ENCODE measurements around the gene RDX. TPM values are rescaled to one million over a fixed set of nuclear protein-coding genes. Genes with fewer than 3 reads are reported as not detected.

RDX gene
- total and polyA plus RNA-seq, 2 of the 13 experiments (the other 11 are each of a cell fraction or from before 2014, with no cell fraction given): 20.7 to 63.1 TPM

DNA sequence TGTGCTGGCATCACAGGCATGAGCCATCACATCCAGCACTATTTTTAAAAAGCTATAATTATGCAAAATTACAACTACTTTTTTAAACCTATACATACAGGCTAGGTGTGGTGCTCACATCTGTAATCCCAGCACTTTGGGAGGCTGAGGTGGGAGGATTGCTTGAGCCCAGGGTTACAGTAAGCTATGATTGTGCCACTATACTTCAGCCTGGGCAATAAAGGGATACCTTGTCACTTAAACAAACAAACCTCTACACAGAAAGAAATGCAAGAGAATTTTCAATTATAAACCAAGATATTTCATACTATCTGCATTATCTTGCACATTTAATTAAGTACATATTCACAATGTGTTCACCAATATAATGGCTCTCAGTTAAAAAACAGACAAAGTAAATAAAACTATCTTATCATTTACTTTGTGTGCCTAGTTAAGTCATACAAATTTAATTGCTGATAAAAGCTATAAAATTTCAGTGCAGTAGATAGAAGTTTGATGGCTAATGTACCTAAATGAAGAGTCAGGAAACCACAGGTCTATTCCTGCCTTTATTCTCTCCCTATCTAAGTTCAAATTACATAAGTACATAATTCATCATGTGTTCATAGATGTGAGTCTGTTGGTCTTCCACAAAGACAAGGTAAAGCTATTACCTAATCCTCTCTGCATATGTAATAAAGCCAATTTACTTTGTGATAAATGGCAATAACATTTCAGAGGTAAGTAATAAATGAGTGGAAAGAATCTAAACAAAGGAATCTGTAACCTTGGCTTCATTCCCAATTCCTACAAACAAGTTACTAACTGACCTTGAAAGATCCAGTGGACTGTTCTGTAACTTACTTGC, 9.0 kb upstream of the RDX start (continued):
- TF ChIP-seq SIX1 (CRISPR knock-in tag; IDR thresholded peaks at IDR 0.05; ENCODE audit: borderline replicate concordance) (peak; percentile 85; the same call in 1 of the 2 replicates), HDAC1 (CRISPR knock-in tag; IDR thresholded peaks at IDR 0.05) (no peak), HMG20A (CRISPR knock-in tag; IDR thresholded peaks at IDR 0.05; ENCODE audit: borderline replicate concordance) (peak; percentile 67; the same call in 1 of the 2 replicates)
- TF ChIP-seq, protein P1, sequence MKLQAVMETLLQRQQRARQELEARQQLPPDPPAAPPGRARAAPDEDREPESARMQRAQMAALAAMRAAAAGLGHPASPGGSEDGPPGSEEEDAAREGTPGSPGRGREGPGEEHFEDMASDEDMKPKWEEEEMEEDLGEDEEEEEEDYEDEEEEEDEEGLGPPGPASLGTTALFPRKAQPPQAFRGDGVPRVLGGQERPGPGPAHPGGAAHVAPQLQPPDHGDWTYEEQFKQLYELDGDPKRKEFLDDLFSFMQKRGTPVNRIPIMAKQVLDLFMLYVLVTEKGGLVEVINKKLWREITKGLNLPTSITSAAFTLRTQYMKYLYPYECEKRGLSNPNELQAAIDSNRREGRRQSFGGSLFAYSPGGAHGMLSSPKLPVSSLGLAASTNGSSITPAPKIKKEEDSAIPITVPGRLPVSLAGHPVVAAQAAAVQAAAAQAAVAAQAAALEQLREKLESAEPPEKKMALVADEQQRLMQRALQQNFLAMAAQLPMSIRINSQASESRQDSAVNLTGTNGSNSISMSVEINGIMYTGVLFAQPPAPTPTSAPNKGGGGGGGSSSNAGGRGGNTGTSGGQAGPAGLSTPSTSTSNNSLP (IDR thresholded peaks at IDR 0.05; ENCODE audit: low read depth, low read length): peak; percentile 40; the same call in 1 of the 2 replicates
- TF ChIP-seq, protein P2, sequence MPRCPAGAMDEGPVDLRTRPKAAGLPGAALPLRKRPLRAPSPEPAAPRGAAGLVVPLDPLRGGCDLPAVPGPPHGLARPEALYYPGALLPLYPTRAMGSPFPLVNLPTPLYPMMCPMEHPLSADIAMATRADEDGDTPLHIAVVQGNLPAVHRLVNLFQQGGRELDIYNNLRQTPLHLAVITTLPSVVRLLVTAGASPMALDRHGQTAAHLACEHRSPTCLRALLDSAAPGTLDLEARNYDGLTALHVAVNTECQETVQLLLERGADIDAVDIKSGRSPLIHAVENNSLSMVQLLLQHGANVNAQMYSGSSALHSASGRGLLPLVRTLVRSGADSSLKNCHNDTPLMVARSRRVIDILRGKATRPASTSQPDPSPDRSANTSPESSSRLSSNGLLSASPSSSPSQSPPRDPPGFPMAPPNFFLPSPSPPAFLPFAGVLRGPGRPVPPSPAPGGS (CRISPR knock-in tag; IDR thresholded peaks at IDR 0.05): no peak
- TF ChIP-seq, protein P3, sequence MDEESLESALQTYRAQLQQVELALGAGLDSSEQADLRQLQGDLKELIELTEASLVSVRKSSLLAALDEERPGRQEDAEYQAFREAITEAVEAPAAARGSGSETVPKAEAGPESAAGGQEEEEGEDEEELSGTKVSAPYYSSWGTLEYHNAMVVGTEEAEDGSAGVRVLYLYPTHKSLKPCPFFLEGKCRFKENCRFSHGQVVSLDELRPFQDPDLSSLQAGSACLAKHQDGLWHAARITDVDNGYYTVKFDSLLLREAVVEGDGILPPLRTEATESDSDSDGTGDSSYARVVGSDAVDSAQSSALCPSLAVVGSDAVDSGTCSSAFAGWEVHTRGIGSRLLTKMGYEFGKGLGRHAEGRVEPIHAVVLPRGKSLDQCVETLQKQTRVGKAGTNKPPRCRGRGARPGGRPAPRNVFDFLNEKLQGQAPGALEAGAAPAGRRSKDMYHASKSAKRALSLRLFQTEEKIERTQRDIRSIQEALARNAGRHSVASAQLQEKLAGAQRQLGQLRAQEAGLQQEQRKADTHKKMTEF (CRISPR knock-in tag; IDR thresholded peaks at IDR 0.05): 0 out of 2 replicates have a peak, but pooled peaks have one; percentile 32

DNA sequence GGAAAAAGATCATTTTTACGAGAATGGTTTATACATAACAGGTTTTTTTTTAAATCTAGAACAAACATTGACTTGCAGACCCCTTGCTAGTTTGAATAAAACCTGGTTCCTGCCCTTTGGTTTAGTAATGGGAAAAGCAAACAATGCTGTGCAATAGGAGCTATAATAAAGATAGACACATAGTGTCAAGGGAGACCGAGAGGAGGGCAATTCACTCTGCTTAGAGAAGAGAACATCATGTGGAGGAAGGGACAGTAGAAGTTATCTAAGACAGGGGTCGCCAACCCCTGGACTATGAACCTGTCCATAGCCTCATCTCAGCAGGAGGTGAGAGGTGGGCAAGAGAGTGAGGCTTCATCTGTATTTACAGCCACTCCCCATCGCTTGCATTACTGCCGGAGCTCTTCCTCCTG, 7.0 kb upstream of the RDX start:
- ChIA-PET CTCF (ENCODE audit: low intra/inter-chr PET ratio, low total read pairs) (no interaction called here), POLR2A (no interaction called here)
- peak; percentile 56 for ATAC-seq
- H3K27me3 ChIP-seq (ENCODE audit: control insufficient read depth in 1 of 2, insufficient read depth in 2 of 2, low read length in 2 of 2): no peaks in the 10 kb centered on the region
- peak; percentile 70 for DNase-seq (ENCODE audit: low spot score)
- no peaks in the 10 kb centered on the region for H3K36me3 ChIP-seq (replicated peaks in 1 of 2; ENCODE audit: control insufficient read depth in 1 of 2, insufficient read depth in 2 of 2, low read length in 2 of 2)
- H3K9me3 ChIP-seq (ENCODE audit: low read length): no peaks in the 10 kb centered on the region
- BruUV-seq (replicated peaks): no TSS peak
- no peaks in the 10 kb centered on the region for H4K20me1 ChIP-seq (ENCODE audit: insufficient read depth, low read length)
- 4% methylated on average over 3 of the region's 5 CpGs for WGBS (ENCODE audit: low lambda C conversion rate)
- H2AFZ ChIP-seq (ENCODE audit: low read length): no peak overlapping the region
- peak; percentile 32 for FAIRE-seq
- H3K4me2 ChIP-seq (ENCODE audit: low read depth, low read length): peak overlapping the region; percentile 68
- H3K79me2 ChIP-seq (ENCODE audit: insufficient read depth, low read length): no peaks in the 10 kb centered on the region
- H3K4me3 ChIP-seq (replicated peaks in 1 of 3; ENCODE audit: insufficient read depth in 1 of 3, low read depth in 2 of 3, low read length in 3 of 3): peak overlapping the region in 2 of 3 experiments; percentile 42 to 48; a peak in 2 of 6 replicates
- H3K9ac ChIP-seq (ENCODE audit: insufficient read depth, low read depth, low read length): 0 out of 2 replicates have a peak overlapping the region, but pooled peaks have one; percentile 2
- H3K27ac ChIP-seq (ENCODE audit: extremely low read length, insufficient read depth, low read length): no peak overlapping the region
- intact Hi-C loops (cut with micrococcal nuclease; ENCODE audit: unreplicated experiment) (no loop called here), in situ Hi-C loops (cut with HindIII; ENCODE audit: extremely low pct_ligation_motif_present, low pct_unique_long_range_greater_than_20kb) (no loop called here)
- peaks cover 39% of the 10 kb centered on the region for H3K4me1 ChIP-seq (ENCODE audit: insufficient read depth, low read length)
- TF ChIP-seq JUND (CRISPR knock-in tag; IDR thresholded peaks at IDR 0.05) (no peak), ZNF768 (CRISPR knock-in tag; IDR thresholded peaks at IDR 0.05) (no peak), ZNF138 (CRISPR knock-in tag; IDR thresholded peaks at IDR 0.05; ENCODE audit: low read depth) (no peak), TP53 (CRISPR knock-in tag; conservative IDR thresholded peaks at IDR 0.05) (no peak), NR2F6 (IDR thresholded peaks at IDR 0.05) (0 out of 2 replicates have a peak, but pooled peaks have one; percentile 21), NR2F6 (CRISPR knock-in tag; IDR thresholded peaks at IDR 0.05) (no peak), ZKSCAN1 (IDR thresholded peaks at IDR 0.05; ENCODE audit: low read length) (no peak), MTF2 (CRISPR knock-in tag; IDR thresholded peaks at IDR 0.05; ENCODE audit: borderline replicate concordance) (no peak), ZNF17 (CRISPR knock-in tag; IDR thresholded peaks at IDR 0.05) (no peak)
- TF ChIP-seq, protein P4, sequence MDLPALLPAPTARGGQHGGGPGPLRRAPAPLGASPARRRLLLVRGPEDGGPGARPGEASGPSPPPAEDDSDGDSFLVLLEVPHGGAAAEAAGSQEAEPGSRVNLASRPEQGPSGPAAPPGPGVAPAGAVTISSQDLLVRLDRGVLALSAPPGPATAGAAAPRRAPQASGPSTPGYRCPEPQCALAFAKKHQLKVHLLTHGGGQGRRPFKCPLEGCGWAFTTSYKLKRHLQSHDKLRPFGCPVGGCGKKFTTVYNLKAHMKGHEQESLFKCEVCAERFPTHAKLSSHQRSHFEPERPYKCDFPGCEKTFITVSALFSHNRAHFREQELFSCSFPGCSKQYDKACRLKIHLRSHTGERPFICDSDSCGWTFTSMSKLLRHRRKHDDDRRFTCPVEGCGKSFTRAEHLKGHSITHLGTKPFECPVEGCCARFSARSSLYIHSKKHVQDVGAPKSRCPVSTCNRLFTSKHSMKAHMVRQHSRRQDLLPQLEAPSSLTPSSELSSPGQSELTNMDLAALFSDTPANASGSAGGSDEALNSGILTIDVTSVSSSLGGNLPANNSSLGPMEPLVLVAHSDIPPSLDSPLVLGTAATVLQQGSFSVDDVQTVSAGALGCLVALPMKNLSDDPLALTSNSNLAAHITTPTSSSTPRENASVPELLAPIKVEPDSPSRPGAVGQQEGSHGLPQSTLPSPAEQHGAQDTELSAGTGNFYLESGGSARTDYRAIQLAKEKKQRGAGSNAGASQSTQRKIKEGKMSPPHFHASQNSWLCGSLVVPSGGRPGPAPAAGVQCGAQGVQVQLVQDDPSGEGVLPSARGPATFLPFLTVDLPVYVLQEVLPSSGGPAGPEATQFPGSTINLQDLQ (CRISPR knock-in tag; IDR thresholded peaks at IDR 0.05): no peak

Data from HepG2 (cell line).